Peyer's patch (tissue), 4 donors: ENCODE data around the gene NCOA5. TPM values are rescaled to one million over a fixed set of nuclear protein-coding genes. Genes with fewer than 3 reads are reported as not detected.
A peak's percentile ranks its signal among the peaks of the same experiment; 100 is the strongest.

Experiments
- DNase-seq, 3 donors: peaks; one replicate each; pipeline ENCODE4 v3.0.0-alpha.2; 2017 to 2019
- H3K27ac ChIP-seq, 4 donors: fragments of 200-600 bp; sonication (generic); one replicate each; pipeline ENCODE4 v1.5.1; 2016 to 2019
- H3K27me3 ChIP-seq, 2 donors: fragments of 200-600 bp; sonication (generic); one replicate each; pipeline ENCODE4 v1.5.1; 2019
- H3K36me3 ChIP-seq, 3 donors: fragments of 200-600 bp; sonication (generic); one replicate each; pipeline ENCODE4 v1.5.1; 2016 to 2019
- H3K4me1 ChIP-seq, 4 donors: fragments of 200-600 bp; sonication (generic); one replicate each; pipeline ENCODE4 v1.5.1; 2016 to 2019
- H3K4me3 ChIP-seq, 4 donors: fragments of 200-600 bp; sonication (generic); 1 replicate in 3 of 4; 2 replicates in 1 of 4; pipeline ENCODE4 v1.5.1; 2016 to 2019; ENCODE audit warnings: mild to moderate bottlenecking in 1 of 4
- H3K9me3 ChIP-seq, 4 donors: fragments of 200-600 bp; sonication (generic); one replicate each; pipeline ENCODE4 v1.5.1; 2016 to 2019; ENCODE audit warnings: mild to moderate bottlenecking in 1 of 4
- CTCF ChIP-seq, 6 experiments: fragments of 450-650 bp in 4 of 6; fragments of 200-600 bp in 2 of 6; sonication (generic) in 1 of 6; IDR thresholded peaks; one replicate each; pipeline ENCODE4 v1.5.1; 2017 to 2019; ENCODE audit warnings: antibody characterized with exemption in 6 of 6, mild to moderate bottlenecking in 3 of 6, moderate library complexity in 1 of 6
- POLR2A ChIP-seq, 2 donors: fragments of 450-650 bp; IDR thresholded peaks; one replicate each; pipeline ENCODE4 v1.5.1; 2017; ENCODE audit warnings: antibody characterized with exemption in 2 of 2, mild to moderate bottlenecking in 2 of 2, moderate library complexity in 2 of 2
- total RNA-seq, 4 donors: library from RNA; depleted of rRNA; stranded (reverse); fragments of >200 nt; gene quantifications; one replicate each; pipeline ENCODE4 v1.1.0, GENCODE V29; 2016

Gene NCOA5
- total RNA-seq, 4 donors from 2014 or later, result 20.5 to 65.2 (median 24.9) TPM

DNA sequence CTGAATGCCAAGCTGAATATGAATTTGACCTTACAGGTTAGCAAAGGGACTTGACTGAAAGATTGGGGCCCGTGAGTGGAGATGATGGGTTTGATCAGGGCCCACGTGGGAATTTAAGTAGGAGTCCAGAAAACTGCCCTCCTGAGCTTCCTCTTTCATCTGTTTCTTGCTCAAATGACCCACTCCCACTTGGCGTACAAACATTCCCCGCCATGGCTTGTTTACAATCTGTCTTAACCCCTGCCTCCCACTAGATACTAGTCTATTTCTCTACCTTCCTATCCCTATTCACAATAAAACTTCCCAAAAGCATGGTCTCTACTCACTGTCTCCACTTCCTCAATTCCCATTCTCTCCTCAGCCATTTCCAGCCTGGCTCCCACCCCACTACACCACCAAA, 71.7 kb downstream of the NCOA5 start:
- Histone ChIP-seq H3K27ac (no peak overlapping the region), H3K9me3 (no peaks in the 10 kb centered on the region), H3K4me1 (peaks cover 0 to 30% (median 23%) of the 10 kb centered on the region in 4 donors), H3K36me3 (no peaks in the 10 kb centered on the region), H3K4me3 (no peak overlapping the region), H3K27me3 (peaks cover 0 to 16% of the 10 kb centered on the region in 2 donors)
- no peak for DNase-seq
- TF ChIP-seq CTCF (IDR thresholded peaks at IDR 0.05), result no peak

DNA sequence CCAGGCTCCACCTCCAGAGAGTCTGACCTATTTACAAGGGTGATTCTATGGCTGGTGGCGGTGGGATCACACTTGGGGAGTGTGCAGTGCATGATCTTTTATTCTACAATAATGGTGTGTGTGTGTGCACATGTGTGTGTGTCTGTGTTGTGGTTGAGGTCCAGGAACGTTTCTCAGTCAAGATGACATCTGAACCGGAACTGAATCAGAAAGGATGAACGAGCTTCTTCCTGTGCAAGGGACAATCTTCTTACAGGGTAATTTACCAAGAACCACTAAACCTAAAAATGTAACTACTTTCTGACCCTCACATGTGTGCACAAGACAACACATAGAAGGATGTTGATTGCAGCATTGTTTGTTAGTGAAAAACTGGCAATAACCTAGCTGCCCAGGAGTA, 72.5 kb downstream of the NCOA5 start:
- H3K4me3 ChIP-seq, result no peak overlapping the region
- H3K27me3 ChIP-seq, result peaks cover 0 to 20% of the 10 kb centered on the region in 2 donors
- H3K36me3 ChIP-seq, result no peaks in the 10 kb centered on the region
- no peak overlapping the region for H3K27ac ChIP-seq
- H3K9me3 ChIP-seq, result no peaks in the 10 kb centered on the region
- TF ChIP-seq CTCF (IDR thresholded peaks at IDR 0.05) (no peak), POLR2A (IDR thresholded peaks at IDR 0.05) (no peak)
- peaks cover 0 to 22% (median 15%) of the 10 kb centered on the region in 4 donors for H3K4me1 ChIP-seq
- DNase-seq, result no peak

DNA sequence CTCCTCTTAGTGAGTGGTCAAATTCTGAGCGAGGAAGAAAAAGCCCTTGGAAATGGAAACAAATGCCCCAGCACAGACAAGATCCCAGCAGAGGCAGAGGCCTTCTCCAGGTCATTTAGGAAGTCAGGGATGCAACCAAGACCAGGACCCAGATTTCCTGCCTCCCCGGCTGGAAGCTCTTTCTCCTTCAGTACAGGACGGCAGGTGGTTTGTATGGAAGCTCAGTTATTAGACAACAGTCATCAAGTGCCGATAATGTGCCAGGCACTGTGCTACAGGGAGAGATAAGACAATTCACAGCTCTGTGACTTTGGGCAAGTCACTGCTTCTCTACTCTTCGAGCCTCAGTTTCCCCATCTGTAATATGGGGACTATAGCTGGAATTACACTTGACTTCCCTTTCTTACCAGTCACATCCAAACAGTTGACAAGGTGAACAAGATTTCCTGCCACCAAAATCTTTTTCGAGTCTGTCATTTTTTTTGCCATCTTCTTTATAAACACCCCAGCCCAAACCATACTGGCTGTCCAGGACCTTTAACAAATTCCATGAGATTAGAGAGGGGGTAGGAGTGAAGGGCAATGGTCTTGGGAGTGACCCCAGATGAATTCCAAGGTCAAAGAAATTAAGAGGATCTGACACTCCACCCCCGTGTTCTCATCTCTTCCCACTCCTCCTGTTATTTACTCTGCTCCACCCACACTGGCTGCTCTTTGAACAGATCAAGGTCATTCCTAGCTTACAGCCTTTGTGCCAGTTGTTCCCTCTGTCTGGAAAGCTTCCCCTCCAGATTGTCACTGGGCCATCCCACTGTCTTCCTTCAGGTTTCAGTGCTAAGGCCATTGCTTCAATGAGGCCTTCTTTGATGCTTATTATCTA, 75.0 kb downstream of the NCOA5 start:
- Histone ChIP-seq H3K4me3 (no peak overlapping the region), H3K27me3 (peaks cover 0 to 30% of the 10 kb centered on the region in 2 donors), H3K4me1 (peaks cover 0 to 24% (median 5%) of the 10 kb centered on the region in 4 donors), H3K9me3 (no peaks in the 10 kb centered on the region), H3K27ac (no peak overlapping the region), H3K36me3 (no peaks in the 10 kb centered on the region)
- TF ChIP-seq POLR2A (IDR thresholded peaks at IDR 0.05) (no peak), CTCF (IDR thresholded peaks at IDR 0.05) (no peak)
- DNase-seq, result no peak

DNA sequence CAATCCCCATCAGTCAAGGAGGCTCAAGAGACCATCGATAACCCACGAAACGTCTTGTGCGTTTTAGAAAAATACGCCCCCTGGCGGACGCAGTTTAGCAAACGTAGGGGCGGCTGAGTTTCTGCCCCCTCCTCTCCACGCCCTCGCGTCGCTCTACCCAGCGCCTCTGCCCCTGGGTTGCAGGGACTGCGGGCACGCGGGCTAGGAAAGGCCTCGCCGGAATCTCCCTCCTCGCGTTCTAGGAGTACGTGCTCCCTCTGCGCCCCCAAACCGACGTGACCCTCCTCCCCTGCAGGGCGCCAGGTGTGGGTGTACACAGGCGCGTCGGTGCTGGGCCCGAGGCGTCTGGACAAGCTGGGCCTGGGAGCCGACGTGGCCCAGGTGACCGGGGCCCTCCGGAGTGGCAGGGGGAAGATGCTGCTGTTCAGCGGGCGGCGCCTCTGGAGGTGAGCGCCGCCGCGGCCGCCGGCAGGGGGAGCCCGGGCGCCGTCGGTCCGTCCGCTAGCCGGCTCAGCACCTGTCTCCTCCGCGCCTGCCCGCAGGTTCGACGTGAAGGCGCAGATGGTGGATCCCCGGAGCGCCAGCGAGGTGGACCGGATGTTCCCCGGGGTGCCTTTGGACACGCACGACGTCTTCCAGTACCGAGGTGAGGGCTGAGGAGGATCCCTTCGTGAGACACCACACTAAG, 75.8 kb downstream of the NCOA5 start:
- TF ChIP-seq CTCF (IDR thresholded peaks at IDR 0.05), result peak; percentile 49 to 84 (median 69)
- no peak for TF ChIP-seq POLR2A (IDR thresholded peaks at IDR 0.05)
- H3K27me3 ChIP-seq, result peaks cover 0 to 30% of the 10 kb centered on the region in 2 donors
- H3K4me1 ChIP-seq, result peaks cover 0 to 24% (median 5%) of the 10 kb centered on the region in 4 donors
- DNase-seq, result peak; percentile 65 to 82 (median 82)
- H3K27ac ChIP-seq, result no peak overlapping the region
- H3K4me3 ChIP-seq, result peak overlapping the region in 3 of 4 donors; percentile 17 to 35 (median 25)
- H3K9me3 ChIP-seq, result no peaks in the 10 kb centered on the region
- no peaks in the 10 kb centered on the region for H3K36me3 ChIP-seq

GRCh38 chr20:46013322-46013828, 76.4 kb downstream of the NCOA5 start:
- TF ChIP-seq POLR2A (IDR thresholded peaks at IDR 0.05) (no peak), CTCF (IDR thresholded peaks at IDR 0.05) (no peak)
- Histone ChIP-seq H3K9me3 (no peaks in the 10 kb centered on the region), H3K27ac (no peak overlapping the region), H3K4me3 (peak overlapping the region in 1 of 4 donors; percentile 25), H3K27me3 (peaks cover 0 to 30% of the 10 kb centered on the region in 2 donors), H3K4me1 (peaks cover 0 to 24% (median 6%) of the 10 kb centered on the region in 4 donors), H3K36me3 (no peaks in the 10 kb centered on the region)
- no peak for DNase-seq
